GM18858 (cell line): ENCODE results near the gene HS3ST1.
"Not testable (repeated sequence)": the region's sequence is repeated elsewhere in the genome, so short reads cannot be mapped to it uniquely, and the experiment has no call there.

Experiments
- ATAC-seq: cut with Tn5 transposase; IDR thresholded peaks from one replicate; pipeline ENCODE4 v1.9.1; 2021; ENCODE audit not compliant: unreplicated experiment

HS3ST1 gene

GRCh38 chr4:11404431-11404830 lies 24.3 kb downstream of the HS3ST1 start:
- no peak for ATAC-seq

GRCh38 chr4:11402192-11402591 lies 26.5 kb downstream of the HS3ST1 start:
- peak; percentile 46 for ATAC-seq

GRCh38 chr4:11399461-11399971 lies 29.2 kb downstream of the HS3ST1 start:
- ATAC-seq = no peak

- peak; percentile 47 for ATAC-seq
Observed at GRCh38 chr4:11397819-11398610, 30.7 kb downstream of the HS3ST1 start.

GRCh38 chr4:11397146-11397545 lies 31.5 kb downstream of the HS3ST1 start:
- ATAC-seq = no peak

- no peak for ATAC-seq
Observed at GRCh38 chr4:11393551-11393950, 35.1 kb downstream of the HS3ST1 start.

GRCh38 chr4:11384072-11384471 lies 44.6 kb downstream of the HS3ST1 start:
- not testable (repeated sequence) for ATAC-seq

GRCh38 chr4:11376571-11376970 lies 52.1 kb downstream of the HS3ST1 start:
- no peak for ATAC-seq

GRCh38 chr4:11376146-11376545 lies 52.5 kb downstream of the HS3ST1 start:
- ATAC-seq = no peak

- no peak for ATAC-seq
Observed at GRCh38 chr4:11368701-11369115, 60.0 kb downstream of the HS3ST1 start.

GRCh38 chr4:11367371-11367770 lies 61.3 kb downstream of the HS3ST1 start:
- ATAC-seq = no peak

GRCh38 chr4:11366859-11367258 lies 61.8 kb downstream of the HS3ST1 start:
- no peak for ATAC-seq

GRCh38 chr4:11365039-11365438 lies 63.7 kb downstream of the HS3ST1 start:
- ATAC-seq = no peak

GRCh38 chr4:11359591-11359990 lies 69.1 kb downstream of the HS3ST1 start:
- no peak for ATAC-seq

- ATAC-seq = no peak
Observed at GRCh38 chr4:11355226-11355625, 73.5 kb downstream of the HS3ST1 start.

- ATAC-seq = no peak
Observed at GRCh38 chr4:11354531-11354930, 74.2 kb downstream of the HS3ST1 start.

GRCh38 chr4:11348449-11349088 lies 80.1 kb downstream of the HS3ST1 start:
- ATAC-seq = no peak

GRCh38 chr4:11344916-11345315 lies 83.8 kb downstream of the HS3ST1 start:
- ATAC-seq = no peak

- no peak for ATAC-seq
Observed at GRCh38 chr4:11343536-11343935, 85.2 kb downstream of the HS3ST1 start.
